ENCODE data around the gene ZNF750. TPM values are rescaled to one million over a fixed set of nuclear protein-coding genes. Genes with fewer than 3 reads are reported as not detected.

ZNF750 gene
- total RNA-seq, 2 experiments from 2014 or later, result not detected

DNA sequence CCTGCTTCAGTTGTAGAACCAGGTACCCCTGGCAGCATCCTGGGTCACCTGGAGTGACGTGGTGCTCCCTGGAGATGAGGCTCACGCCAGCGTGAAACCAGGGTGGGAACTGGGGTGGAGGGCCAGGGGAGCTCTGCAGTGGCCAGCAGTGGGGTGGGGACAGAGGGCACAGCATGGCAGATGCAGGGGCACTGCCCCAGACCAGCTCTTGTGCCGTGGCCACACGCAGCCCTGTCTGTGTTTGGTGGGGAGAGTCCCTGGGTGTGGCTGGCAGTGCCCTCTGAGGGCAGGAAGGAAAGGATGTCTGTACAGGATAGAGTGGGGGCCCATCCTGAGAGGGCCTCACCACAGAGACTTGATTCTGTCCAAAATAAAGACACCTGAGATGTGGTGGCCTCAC is 24.5 kb downstream of the ZNF750 start:
- Histone ChIP-seq H3K4me1 (ENCODE audit: insufficient read depth, low read length) (no peaks in the 10 kb centered on the region), H3K36me3 (ENCODE audit: insufficient read depth, low read length) (peaks cover 48% of the 10 kb centered on the region), H3K9me3 (ENCODE audit: control insufficient read depth in 1 of 2, insufficient read depth in 1 of 2, low read length in 2 of 2) (peaks cover 0 to 16% of the 10 kb centered on the region in 2 experiments), H3K27me3 (ENCODE audit: control insufficient read depth in 1 of 2, insufficient read depth in 2 of 2, low read length in 2 of 2) (no peaks in the 10 kb centered on the region), H3K27ac (ENCODE audit: low read depth in 1 of 2, low read length in 2 of 2) (no peak overlapping the region), H3K4me3 (ENCODE audit: low read length) (no peak overlapping the region)
- Mint-ChIP-seq H3K4me1 (ENCODE audit: low read depth) (no peaks in the 10 kb centered on the region), H3K27me3 (no peaks in the 10 kb centered on the region), H3K9me3 (peaks cover 2% of the 10 kb centered on the region), H3K36me3 (ENCODE audit: low read depth) (peaks cover 78% of the 10 kb centered on the region), H3K4me3 (no peak overlapping the region), H3K27ac (no peak overlapping the region)
- POLR2A ChIA-PET, result no interaction called here
- ATAC-seq (ENCODE audit: poor library complexity), result no peak
- intact Hi-C loops (cut with DNase I, micrococcal nuclease), result no loop called here
- TF ChIP-seq, protein P1, sequence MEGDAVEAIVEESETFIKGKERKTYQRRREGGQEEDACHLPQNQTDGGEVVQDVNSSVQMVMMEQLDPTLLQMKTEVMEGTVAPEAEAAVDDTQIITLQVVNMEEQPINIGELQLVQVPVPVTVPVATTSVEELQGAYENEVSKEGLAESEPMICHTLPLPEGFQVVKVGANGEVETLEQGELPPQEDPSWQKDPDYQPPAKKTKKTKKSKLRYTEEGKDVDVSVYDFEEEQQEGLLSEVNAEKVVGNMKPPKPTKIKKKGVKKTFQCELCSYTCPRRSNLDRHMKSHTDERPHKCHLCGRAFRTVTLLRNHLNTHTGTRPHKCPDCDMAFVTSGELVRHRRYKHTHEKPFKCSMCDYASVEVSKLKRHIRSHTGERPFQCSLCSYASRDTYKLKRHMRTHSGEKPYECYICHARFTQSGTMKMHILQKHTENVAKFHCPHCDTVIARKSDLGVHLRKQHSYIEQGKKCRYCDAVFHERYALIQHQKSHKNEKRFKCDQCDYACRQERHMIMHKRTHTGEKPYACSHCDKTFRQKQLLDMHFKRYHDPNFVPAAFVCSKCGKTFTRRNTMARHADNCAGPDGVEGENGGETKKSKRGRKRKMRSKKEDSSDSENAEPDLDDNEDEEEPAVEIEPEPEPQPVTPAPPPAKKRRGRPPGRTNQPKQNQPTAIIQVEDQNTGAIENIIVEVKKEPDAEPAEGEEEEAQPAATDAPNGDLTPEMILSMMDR (IDR thresholded peaks at IDR 0.05), result no peak
- DNase-seq, result no peak
- CTCF ChIA-PET, result interaction anchor here (0.6 kb wide), 1 partner anchor 146 kb away, joined by 4 read pairs; no protein-coding TSS in a partner anchor

DNA sequence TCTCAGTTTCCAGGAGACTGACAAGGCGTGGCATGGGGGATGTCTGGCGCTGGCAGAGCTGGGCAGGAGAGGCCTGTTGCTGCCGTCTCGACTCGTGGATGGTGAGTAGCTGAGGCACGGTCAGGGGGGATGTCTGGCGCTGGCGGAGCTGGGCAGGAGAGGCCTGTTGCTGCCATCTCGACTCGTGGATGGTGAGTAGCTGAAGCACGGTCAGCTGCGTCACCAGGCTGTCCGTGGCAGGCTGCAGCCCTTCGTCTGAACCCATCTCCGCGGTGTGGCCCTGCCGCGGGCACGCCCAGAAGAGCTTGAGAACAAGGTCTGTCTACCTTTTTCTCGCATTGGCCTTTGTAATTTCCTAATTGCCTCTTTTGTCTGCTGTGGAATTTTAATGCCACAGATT is 25.0 kb downstream of the ZNF750 start:
- Mint-ChIP-seq H3K4me3 (no peak overlapping the region), H3K36me3 (ENCODE audit: low read depth) (peaks cover 75% of the 10 kb centered on the region), H3K27ac (no peak overlapping the region), H3K27me3 (no peaks in the 10 kb centered on the region), H3K4me1 (ENCODE audit: low read depth) (no peaks in the 10 kb centered on the region), H3K9me3 (no peaks in the 10 kb centered on the region)
- Histone ChIP-seq H3K27ac (ENCODE audit: low read depth in 1 of 2, low read length in 2 of 2) (no peak overlapping the region), H3K36me3 (ENCODE audit: insufficient read depth, low read length) (peaks cover 46% of the 10 kb centered on the region), H3K27me3 (ENCODE audit: control insufficient read depth in 1 of 2, insufficient read depth in 2 of 2, low read length in 2 of 2) (no peaks in the 10 kb centered on the region), H3K9me3 (ENCODE audit: control insufficient read depth in 1 of 2, insufficient read depth in 1 of 2, low read length in 2 of 2) (peaks cover 0 to 12% of the 10 kb centered on the region in 2 experiments), H3K4me1 (ENCODE audit: insufficient read depth, low read length) (no peaks in the 10 kb centered on the region), H3K4me3 (ENCODE audit: low read length) (no peak overlapping the region)
- TF ChIP-seq, protein P1 (IDR thresholded peaks at IDR 0.05), result no peak
- POLR2A ChIA-PET, result no interaction called here
- DNase-seq, result no peak
- intact Hi-C loops (cut with DNase I, micrococcal nuclease), result no loop called here
- ATAC-seq (ENCODE audit: poor library complexity), result no peak
- CTCF ChIA-PET, result interaction anchor here (0.6 kb wide), 1 partner anchor 145 kb away, joined by 4 read pairs; no protein-coding TSS in a partner anchor

DNA sequence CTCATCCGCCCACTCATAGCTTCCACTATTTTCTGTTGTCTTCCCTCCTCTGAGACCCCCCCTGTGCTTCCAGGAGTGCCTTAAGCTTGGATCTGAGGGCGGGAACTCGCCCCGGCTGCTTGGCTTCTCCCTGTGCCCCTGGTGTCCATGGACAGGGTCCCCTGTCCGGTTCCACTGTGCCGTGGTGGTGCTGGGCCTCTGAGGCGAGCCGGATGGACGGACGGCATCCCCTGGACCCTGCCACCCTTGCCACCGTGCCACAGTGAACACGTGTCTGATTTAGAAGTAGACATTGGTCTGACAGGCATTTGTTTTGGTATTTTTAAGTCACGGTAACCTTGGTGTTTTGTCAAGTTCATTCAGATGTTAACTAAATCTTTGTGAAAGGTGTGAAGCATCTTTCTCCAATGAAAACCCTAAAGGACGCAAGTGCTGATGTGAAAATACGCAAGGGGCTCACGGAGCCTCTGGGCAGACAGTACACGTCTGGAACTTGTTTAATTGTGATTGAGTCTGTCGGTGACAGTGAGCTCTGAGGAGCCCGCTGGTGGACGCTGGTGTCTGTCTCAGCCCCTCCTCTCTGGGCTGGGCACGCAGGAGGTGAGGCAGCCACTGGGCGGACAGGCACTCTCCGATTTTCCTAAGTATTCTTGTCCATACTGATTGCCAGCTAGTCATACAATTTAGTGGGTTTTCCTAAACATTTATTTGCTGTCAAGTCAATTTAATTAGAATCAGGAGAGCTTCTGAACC is 26.3 kb downstream of the ZNF750 start:
- H3K9me3 ChIP-seq (ENCODE audit: control insufficient read depth in 1 of 2, insufficient read depth in 1 of 2, low read length in 2 of 2), result peaks cover 0 to 1% of the 10 kb centered on the region in 2 experiments
- ChIA-PET POLR2A (no interaction called here), CTCF (no interaction called here)
- no peak overlapping the region for H3K4me3 Mint-ChIP-seq
- no peaks in the 10 kb centered on the region for H3K9me3 Mint-ChIP-seq
- no peaks in the 10 kb centered on the region for H3K4me1 ChIP-seq (ENCODE audit: insufficient read depth, low read length)
- no peak for DNase-seq
- no peak overlapping the region for H3K27ac ChIP-seq (ENCODE audit: low read depth in 1 of 2, low read length in 2 of 2)
- peaks cover 67% of the 10 kb centered on the region for H3K36me3 Mint-ChIP-seq (ENCODE audit: low read depth)
- H3K27me3 Mint-ChIP-seq, result no peaks in the 10 kb centered on the region
- H3K27me3 ChIP-seq (ENCODE audit: control insufficient read depth in 1 of 2, insufficient read depth in 2 of 2, low read length in 2 of 2), result no peaks in the 10 kb centered on the region
- H3K4me3 ChIP-seq (ENCODE audit: low read length), result no peak overlapping the region
- no peak overlapping the region for H3K27ac Mint-ChIP-seq
- no peak for ATAC-seq (ENCODE audit: poor library complexity)
- TF ChIP-seq, protein P1 (IDR thresholded peaks at IDR 0.05), result no peak
- H3K36me3 ChIP-seq (ENCODE audit: insufficient read depth, low read length), result peaks cover 43% of the 10 kb centered on the region
- intact Hi-C loops (cut with DNase I, micrococcal nuclease), result no loop called here
- H3K4me1 Mint-ChIP-seq (ENCODE audit: low read depth), result no peaks in the 10 kb centered on the region

Data from CD4-positive, alpha-beta T cell (primary cell).